Neural progenitor cell (in vitro differentiated cells): ENCODE data around the gene TIMP2. TPM values are rescaled to one million over a fixed set of nuclear protein-coding genes. Genes with fewer than 3 reads are reported as not detected.

Experiments used
- DNase-seq: peaks from one replicate; pipeline ENCODE4 v3.0.0-alpha.2; 2016; ENCODE audit warnings: low spot score
- H2AFZ ChIP-seq: fragments of 200-600 bp; sonication (generic); replicated peaks from 2 replicates; pipeline ENCODE4 v1.6.1; 2016; ENCODE audit warnings: antibody characterized with exemption
- H3F3A ChIP-seq: fragments of 200-600 bp; sonication (generic); 2 replicates; pipeline ENCODE4 v1.6.1; 2016; ENCODE audit warnings: antibody characterized with exemption, low read depth
- H3K27ac ChIP-seq: fragments of 200-600 bp; sonication (generic); 2 replicates; pipeline ENCODE4 v1.5.1; 2016; ENCODE audit warnings: mild to moderate bottlenecking
- H3K27me3 ChIP-seq: fragments of 200-600 bp; sonication (generic); 2 replicates; pipeline ENCODE4 v1.6.1; 2016; ENCODE audit warnings: mild to moderate bottlenecking, moderate library complexity
- H3K36me3 ChIP-seq: fragments of 200-600 bp; sonication (generic); 2 replicates; pipeline ENCODE4 v1.5.1; 2016
- H3K4me1 ChIP-seq: fragments of 200-600 bp; sonication (generic); 2 replicates; pipeline ENCODE4 v1.6.1; 2016; ENCODE audit warnings: mixed run types
- H3K4me2 ChIP-seq: fragments of 200-600 bp; sonication (generic); 2 replicates; pipeline ENCODE4 v1.6.1; 2016
- H3K4me3 ChIP-seq: fragments of 200-600 bp; sonication (generic); 2 replicates; pipeline ENCODE4 v1.5.1; 2016
- H3K79me2 ChIP-seq: fragments of 200-600 bp; sonication (generic); 2 replicates; pipeline ENCODE4 v1.6.1; 2016; ENCODE audit warnings: low read depth
- H3K9ac ChIP-seq: fragments of 200-600 bp; sonication (generic); 2 replicates; pipeline ENCODE4 v1.6.1; 2016
- H3K9me3 ChIP-seq: fragments of 200-600 bp; sonication (generic); 2 replicates; pipeline ENCODE4 v1.5.1; 2016; ENCODE audit warnings: low read depth
- H4K20me1 ChIP-seq: fragments of 200-600 bp; sonication (generic); 2 replicates; pipeline ENCODE4 v1.6.1; 2016; ENCODE audit warnings: low read depth
- H3K27ac Mint-ChIP-seq: 3 replicates; pipeline ENCODE4 v1.8.0; 2021; ENCODE audit warnings: mixed read lengths
- H3K27me3 Mint-ChIP-seq: 2 replicates; pipeline ENCODE4 v1.8.0; 2022; ENCODE audit warnings: low read depth, mild to moderate bottlenecking, inconsistent platforms, moderate library complexity, mixed read lengths; ENCODE audit not compliant: insufficient read depth
- H3K36me3 Mint-ChIP-seq: 3 replicates; pipeline ENCODE4 v1.8.0; 2021; ENCODE audit warnings: mixed read lengths
- H3K4me1 Mint-ChIP-seq: 3 replicates; pipeline ENCODE4 v1.8.0; 2021; ENCODE audit warnings: mixed read lengths
- H3K4me3 Mint-ChIP-seq: 3 replicates; pipeline ENCODE4 v1.8.0; 2021; ENCODE audit warnings: mild to moderate bottlenecking, moderate library complexity, mixed read lengths
- H3K9me3 Mint-ChIP-seq: 3 replicates; pipeline ENCODE4 v1.8.0; 2020; ENCODE audit warnings: mixed read lengths
- EZH2 ChIP-seq: fragments of 200-600 bp; sonication (generic); IDR thresholded peaks from 2 replicates; pipeline ENCODE4 v1.6.1; 2017; ENCODE audit warnings: antibody characterized with exemption, mild to moderate bottlenecking, moderate library complexity
- EZH2phosphoT487 ChIP-seq: fragments of 200-600 bp; sonication (generic); IDR thresholded peaks from 2 replicates; pipeline ENCODE4 v1.6.1; 2017; ENCODE audit warnings: antibody characterized with exemption
- total RNA-seq: library from RNA; depleted of rRNA; stranded (reverse); fragments of >200 nt; gene quantifications from 2 replicates; pipeline ENCODE4 v1.2.3, GENCODE V29; 2015; ENCODE audit warnings: low replicate concordance
- TF ChIP-seq, protein P1 (sequence below): fragments of 200-600 bp; sonication (generic); IDR thresholded peaks from 2 replicates; pipeline ENCODE4 v1.5.1; 2017; ENCODE audit warnings: antibody characterized with exemption, mild to moderate bottlenecking

The TIMP2 gene
- total RNA-seq, 1 donor from 2014 or later: 19.8 TPM

DNA sequence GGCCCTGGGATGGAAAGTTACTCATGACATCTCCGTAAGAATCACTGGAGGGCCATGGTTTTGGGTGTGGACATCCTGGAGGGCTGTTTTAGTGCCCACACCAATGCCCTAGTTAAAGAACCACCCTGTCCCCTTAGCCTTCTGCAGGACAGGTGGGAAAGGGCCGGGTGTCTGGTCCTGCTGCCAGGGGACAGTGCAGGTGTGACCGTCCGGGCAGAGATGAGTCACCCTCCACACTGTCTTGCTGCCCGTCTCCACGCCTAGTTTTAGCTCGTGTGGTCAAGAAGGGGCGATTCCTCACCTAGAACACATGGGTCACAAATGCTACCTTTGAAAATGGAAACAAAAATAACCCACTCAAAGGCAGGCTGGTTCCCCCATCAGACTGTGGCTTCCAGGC is 39.2 kb downstream of the TIMP2 start:
- Histone ChIP-seq H3K4me1 (peaks cover 25% of the 10 kb centered on the region), H3K4me2 (no peak overlapping the region), H3K27me3 (no peaks in the 10 kb centered on the region), H3K4me3 (no peak overlapping the region), H3K79me2 (peaks cover 24% of the 10 kb centered on the region), H2AFZ (no peak overlapping the region), H3K9me3 (no peaks in the 10 kb centered on the region), H3F3A (peaks cover 22% of the 10 kb centered on the region), H3K27ac (no peak overlapping the region), H3K9ac (no peak overlapping the region), H4K20me1 (peaks cover 36% of the 10 kb centered on the region), H3K36me3 (no peaks in the 10 kb centered on the region)
- peaks cover 5% of the 10 kb centered on the region for H3K36me3 Mint-ChIP-seq
- no peak for DNase-seq
- H3K27ac Mint-ChIP-seq: no peak overlapping the region
- H3K4me3 Mint-ChIP-seq: no peak overlapping the region
- peaks cover 5% of the 10 kb centered on the region for H3K27me3 Mint-ChIP-seq
- H3K9me3 Mint-ChIP-seq: no peaks in the 10 kb centered on the region
- no peak for TF ChIP-seq EZH2phosphoT487
- TF ChIP-seq, protein P1, sequence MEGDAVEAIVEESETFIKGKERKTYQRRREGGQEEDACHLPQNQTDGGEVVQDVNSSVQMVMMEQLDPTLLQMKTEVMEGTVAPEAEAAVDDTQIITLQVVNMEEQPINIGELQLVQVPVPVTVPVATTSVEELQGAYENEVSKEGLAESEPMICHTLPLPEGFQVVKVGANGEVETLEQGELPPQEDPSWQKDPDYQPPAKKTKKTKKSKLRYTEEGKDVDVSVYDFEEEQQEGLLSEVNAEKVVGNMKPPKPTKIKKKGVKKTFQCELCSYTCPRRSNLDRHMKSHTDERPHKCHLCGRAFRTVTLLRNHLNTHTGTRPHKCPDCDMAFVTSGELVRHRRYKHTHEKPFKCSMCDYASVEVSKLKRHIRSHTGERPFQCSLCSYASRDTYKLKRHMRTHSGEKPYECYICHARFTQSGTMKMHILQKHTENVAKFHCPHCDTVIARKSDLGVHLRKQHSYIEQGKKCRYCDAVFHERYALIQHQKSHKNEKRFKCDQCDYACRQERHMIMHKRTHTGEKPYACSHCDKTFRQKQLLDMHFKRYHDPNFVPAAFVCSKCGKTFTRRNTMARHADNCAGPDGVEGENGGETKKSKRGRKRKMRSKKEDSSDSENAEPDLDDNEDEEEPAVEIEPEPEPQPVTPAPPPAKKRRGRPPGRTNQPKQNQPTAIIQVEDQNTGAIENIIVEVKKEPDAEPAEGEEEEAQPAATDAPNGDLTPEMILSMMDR: no peak
- no peak for TF ChIP-seq EZH2
- peaks cover 50% of the 10 kb centered on the region for H3K4me1 Mint-ChIP-seq

DNA sequence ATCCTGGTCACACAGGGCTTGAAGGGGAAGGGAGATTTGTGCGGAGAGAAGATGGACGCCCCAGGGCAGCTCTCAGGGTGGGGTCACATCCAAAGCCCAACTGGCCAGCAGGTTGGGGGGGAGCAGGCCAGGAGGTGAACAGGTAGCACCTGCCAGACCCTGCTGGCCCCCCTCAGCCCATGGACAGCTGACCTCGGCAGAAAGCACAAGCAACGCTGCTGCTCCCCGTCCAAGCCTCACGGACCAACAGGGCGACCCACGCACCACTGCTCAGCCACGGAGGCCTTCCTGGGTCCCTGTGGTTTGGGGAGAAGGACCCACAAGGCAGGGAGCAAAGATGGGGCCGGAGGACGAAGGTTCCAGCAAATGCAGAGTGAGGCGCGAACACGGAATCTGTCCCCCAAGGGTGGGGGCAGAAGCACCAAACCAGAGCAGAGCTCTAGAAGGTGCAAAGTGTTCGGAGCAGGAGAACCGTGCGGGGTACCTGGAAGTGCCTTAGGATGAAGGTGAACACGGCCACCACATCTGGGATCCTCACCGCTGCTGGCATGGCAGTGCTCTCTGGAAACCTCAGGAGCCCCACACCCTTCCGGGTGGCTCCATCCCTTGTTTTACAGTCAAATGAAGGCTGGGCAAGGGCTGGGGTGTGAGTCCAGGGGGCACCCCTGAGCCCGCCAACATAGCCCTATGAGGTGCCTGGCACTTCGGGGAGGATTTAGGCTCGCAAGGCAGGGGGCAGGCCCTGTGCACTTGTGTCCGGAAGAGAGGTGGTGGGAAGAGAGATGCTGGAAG is 40.1 kb downstream of the TIMP2 start:
- Histone ChIP-seq H3K27ac (no peak overlapping the region), H3K4me2 (peak overlapping the region; percentile 62)
- TF ChIP-seq, protein P1: no peak
- TF ChIP-seq EZH2phosphoT487: no peak
- no peak for TF ChIP-seq EZH2

DNA sequence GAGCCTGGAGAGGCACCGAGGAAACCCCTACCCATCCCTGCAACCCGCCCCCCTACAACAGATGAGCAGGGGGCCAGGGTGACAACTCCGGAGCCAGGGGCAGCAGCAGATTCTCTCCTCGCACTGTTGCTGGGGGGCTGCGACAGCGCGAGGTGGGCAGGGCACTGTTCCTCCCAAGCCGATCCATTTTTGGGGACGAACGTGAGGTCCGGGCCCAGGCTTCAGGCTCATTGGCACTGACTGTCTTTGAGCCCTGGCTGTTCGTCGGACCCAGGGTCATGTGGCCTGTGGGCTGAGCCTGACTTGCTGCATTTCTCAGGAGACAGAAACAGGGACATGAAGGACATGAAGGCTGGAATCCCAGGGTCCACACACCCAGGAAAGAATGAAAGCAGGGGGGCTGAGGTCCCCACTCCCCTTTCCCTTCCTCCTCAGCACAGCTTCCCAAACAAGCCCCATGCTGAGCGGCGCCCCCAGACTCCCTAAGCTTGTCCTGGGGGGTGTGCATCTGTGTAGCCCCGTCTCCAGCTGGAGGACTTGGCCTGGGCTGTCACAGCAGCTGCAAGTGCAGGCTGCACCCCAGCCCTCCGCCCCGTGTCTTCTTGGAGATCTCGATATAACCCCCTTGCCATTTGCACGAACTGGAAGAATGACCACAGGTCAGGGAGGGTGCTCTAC is 40.9 kb downstream of the TIMP2 start:
- H3K4me1 ChIP-seq: peaks cover 30% of the 10 kb centered on the region
- peaks cover 7% of the 10 kb centered on the region for H3K27me3 Mint-ChIP-seq
- H3K79me2 ChIP-seq: peaks cover 27% of the 10 kb centered on the region
- H3K9ac ChIP-seq: no peak overlapping the region
- no peaks in the 10 kb centered on the region for H3K36me3 ChIP-seq
- H3K36me3 Mint-ChIP-seq: peaks cover 7% of the 10 kb centered on the region
- peaks cover 56% of the 10 kb centered on the region for H3K4me1 Mint-ChIP-seq
- no peaks in the 10 kb centered on the region for H3K9me3 ChIP-seq
- peak overlapping the region; percentile 77 for H3K27ac ChIP-seq
- peak overlapping the region; percentile 77 for H3K4me3 Mint-ChIP-seq
- H4K20me1 ChIP-seq: peaks cover 26% of the 10 kb centered on the region
- peak; percentile 41 for DNase-seq
- no peak overlapping the region for H2AFZ ChIP-seq
- peak overlapping the region; percentile 93 for H3K27ac Mint-ChIP-seq
- peak overlapping the region; percentile 9 for H3K4me3 ChIP-seq
- TF ChIP-seq EZH2: no peak
- TF ChIP-seq EZH2phosphoT487: no peak
- TF ChIP-seq, protein P1: no peak
- no peaks in the 10 kb centered on the region for H3K9me3 Mint-ChIP-seq
- peak overlapping the region; percentile 62 for H3K4me2 ChIP-seq
- H3F3A ChIP-seq: peaks cover 22% of the 10 kb centered on the region
- no peaks in the 10 kb centered on the region for H3K27me3 ChIP-seq

More for the DNA sequence above, 40.1 kb downstream of the TIMP2 start:
- H3K9me3 ChIP-seq: no peaks in the 10 kb centered on the region
- H3K4me1 ChIP-seq: peaks cover 25% of the 10 kb centered on the region
- H3K27me3 Mint-ChIP-seq: peaks cover 6% of the 10 kb centered on the region
- H3K27ac Mint-ChIP-seq: peak overlapping the region; percentile 93
- H4K20me1 ChIP-seq: peaks cover 33% of the 10 kb centered on the region
- H3K36me3 Mint-ChIP-seq: peaks cover 6% of the 10 kb centered on the region
- DNase-seq: no peak
- no peak overlapping the region for H2AFZ ChIP-seq
- H3K4me1 Mint-ChIP-seq: peaks cover 50% of the 10 kb centered on the region
- no peaks in the 10 kb centered on the region for H3K36me3 ChIP-seq
- H3K79me2 ChIP-seq: peaks cover 27% of the 10 kb centered on the region
- H3K4me3 ChIP-seq: no peak overlapping the region
- no peak overlapping the region for H3K9ac ChIP-seq
- no peaks in the 10 kb centered on the region for H3K27me3 ChIP-seq
- H3F3A ChIP-seq: peaks cover 22% of the 10 kb centered on the region
- H3K9me3 Mint-ChIP-seq: no peaks in the 10 kb centered on the region
- H3K4me3 Mint-ChIP-seq: peak overlapping the region; percentile 77
